ENCODE measurements around the gene RAB29.
A peak's percentile ranks its signal among the peaks of the same experiment; 100 is the strongest.

Gene RAB29

DNA sequence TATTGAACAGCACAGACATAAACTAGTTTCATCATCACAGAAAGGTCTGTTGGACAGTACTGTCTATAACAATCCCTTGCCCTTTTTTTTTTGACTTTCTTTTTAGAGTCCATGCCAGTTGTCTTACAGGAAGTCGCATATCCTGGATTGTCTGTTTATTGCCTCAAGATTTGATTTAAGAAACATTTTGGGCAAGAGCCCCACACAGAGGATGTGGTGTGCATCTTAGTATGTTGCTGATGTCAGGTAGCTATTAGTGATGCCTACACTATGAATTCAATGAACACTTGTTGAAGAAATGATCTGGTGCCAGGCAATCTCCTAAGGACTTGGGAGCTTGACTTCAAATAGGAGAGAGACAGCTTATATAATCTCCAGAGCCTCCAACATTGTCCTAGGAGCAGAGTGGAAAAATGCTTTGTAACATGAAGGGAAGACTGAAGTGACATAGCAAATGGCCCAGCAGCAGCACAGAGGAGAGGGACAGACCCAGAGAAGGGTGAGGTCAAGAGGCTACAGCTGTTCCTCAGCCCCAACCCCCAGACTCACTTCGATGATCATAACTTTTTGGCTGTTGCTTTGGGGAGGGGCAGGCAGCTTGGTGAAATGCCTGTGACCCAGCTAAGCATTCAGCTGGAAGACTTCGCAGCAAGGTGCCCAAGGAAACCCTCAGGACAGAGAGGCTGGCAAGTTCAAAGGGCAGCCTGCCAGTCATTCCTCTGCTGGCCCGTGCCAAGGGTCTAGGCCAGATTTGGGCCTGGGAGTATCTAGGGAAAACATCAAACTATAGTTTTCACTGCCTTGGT lies 7.5 kb upstream of the RAB29 start:
- Histone ChIP-seq H3K9ac (ENCODE audit: low read length in 2 of 2) (no peak overlapping the region), H3K9me3 (ENCODE audit: control insufficient read depth in 2 of 2, low read length in 2 of 2) (no peaks in the 10 kb centered on the region), H3K4me3 (ENCODE audit: low read length in 2 of 2) (no peak overlapping the region), H3K4me1 (ENCODE audit: control insufficient read depth, insufficient read depth, low read length) (peaks cover 8% of the 10 kb centered on the region), H3K27me3 (ENCODE audit: control insufficient read depth in 1 of 2, insufficient read depth in 2 of 2, low read length in 2 of 2) (no peaks in the 10 kb centered on the region), H3K36me3 (ENCODE audit: control insufficient read depth in 2 of 2, insufficient read depth in 2 of 2, low read length in 2 of 2) (no peaks in the 10 kb centered on the region), H3K27ac (ENCODE audit: low read length) (peak overlapping the region; percentile 53)

DNA sequence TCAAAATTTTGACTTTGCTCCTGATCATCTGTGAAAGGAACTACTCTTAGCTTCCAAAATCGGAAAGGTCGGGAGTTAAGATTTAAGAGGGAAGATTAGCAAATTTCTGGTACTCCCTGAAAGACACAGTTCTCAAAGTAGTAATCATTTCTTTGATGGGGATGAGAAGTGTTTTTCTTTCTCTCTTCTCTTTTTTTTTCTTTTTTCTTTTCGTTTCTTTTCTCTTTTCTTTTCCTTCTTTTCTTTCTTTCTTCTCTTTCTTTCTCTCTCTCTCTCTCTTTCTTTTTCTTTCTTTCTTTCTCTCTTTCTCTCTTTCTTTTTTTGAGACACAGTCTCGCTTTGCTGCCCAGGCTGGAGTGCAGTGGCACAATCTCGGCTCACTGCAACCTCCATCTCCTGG lies 5.1 kb upstream of the RAB29 start:
- H3K4me3 ChIP-seq (ENCODE audit: low read length in 2 of 2): no peak overlapping the region
- H3K36me3 ChIP-seq (ENCODE audit: control insufficient read depth in 2 of 2, insufficient read depth in 2 of 2, low read length in 2 of 2): no peaks in the 10 kb centered on the region
- H3K9ac ChIP-seq (ENCODE audit: low read length in 2 of 2): no peak overlapping the region
- H3K27me3 ChIP-seq (ENCODE audit: control insufficient read depth in 1 of 2, insufficient read depth in 2 of 2, low read length in 2 of 2): no peaks in the 10 kb centered on the region
- H3K9me3 ChIP-seq (ENCODE audit: control insufficient read depth in 2 of 2, low read length in 2 of 2): no peaks in the 10 kb centered on the region
- no peak overlapping the region for H3K27ac ChIP-seq (ENCODE audit: low read length)
- H3K4me1 ChIP-seq (ENCODE audit: control insufficient read depth, insufficient read depth, low read length): peaks cover 10% of the 10 kb centered on the region

DNA sequence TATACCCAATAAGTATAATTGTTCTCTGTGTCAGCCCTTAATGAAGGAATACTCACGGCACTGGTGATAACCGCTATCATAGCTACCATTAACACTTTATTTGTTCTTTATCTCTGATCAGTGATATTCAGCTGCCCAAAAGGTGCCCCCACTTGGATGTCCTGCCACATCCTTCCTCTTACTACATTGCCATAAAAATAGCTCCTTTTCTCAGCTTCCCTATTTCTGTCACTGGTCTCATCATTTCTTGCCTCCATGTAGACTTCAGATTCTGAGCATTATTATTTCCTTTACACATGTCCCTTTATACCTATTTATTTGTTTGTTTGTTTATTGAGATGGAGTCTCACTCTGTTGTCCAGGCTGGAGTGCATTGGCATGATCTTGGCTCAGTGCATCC lies 2.7 kb upstream of the RAB29 start:
- no peaks in the 10 kb centered on the region for H3K36me3 ChIP-seq (ENCODE audit: control insufficient read depth in 2 of 2, insufficient read depth in 2 of 2, low read length in 2 of 2)
- no peaks in the 10 kb centered on the region for H3K9me3 ChIP-seq (ENCODE audit: control insufficient read depth in 2 of 2, low read length in 2 of 2)
- no peak overlapping the region for H3K27ac ChIP-seq (ENCODE audit: low read length)
- peaks cover 6% of the 10 kb centered on the region for H3K4me1 ChIP-seq (ENCODE audit: control insufficient read depth, insufficient read depth, low read length)
- no peak overlapping the region for H3K4me3 ChIP-seq (ENCODE audit: low read length in 2 of 2)
- H3K27me3 ChIP-seq (ENCODE audit: control insufficient read depth in 1 of 2, insufficient read depth in 2 of 2, low read length in 2 of 2): no peaks in the 10 kb centered on the region
- H3K9ac ChIP-seq (ENCODE audit: low read length in 2 of 2): no peak overlapping the region

DNA sequence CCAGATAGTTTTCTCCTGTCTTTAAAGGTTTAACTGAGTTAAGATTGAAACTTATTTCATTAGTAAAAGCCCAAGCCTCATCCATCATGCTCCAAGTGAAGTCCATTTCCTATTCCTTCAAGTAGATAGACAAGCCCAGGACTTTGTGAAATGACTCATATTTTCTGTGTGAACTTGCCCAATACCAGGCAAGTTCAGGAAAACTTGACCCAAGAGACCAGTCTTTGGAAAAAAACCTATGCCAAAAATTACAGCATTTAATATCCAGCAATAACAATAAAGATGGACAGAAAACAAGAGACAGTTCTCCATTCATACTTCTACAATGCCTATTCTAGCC lies 405 bp upstream of the RAB29 start:
- Histone ChIP-seq H3K9ac (ENCODE audit: low read length in 2 of 2) (peak overlapping the region; percentile 64 to 75), H3K9me3 (ENCODE audit: control insufficient read depth in 2 of 2, low read length in 2 of 2) (no peaks in the 10 kb centered on the region), H3K27me3 (ENCODE audit: control insufficient read depth in 1 of 2, insufficient read depth in 2 of 2, low read length in 2 of 2) (no peaks in the 10 kb centered on the region), H3K27ac (ENCODE audit: low read length) (no peak overlapping the region), H3K36me3 (ENCODE audit: control insufficient read depth in 2 of 2, insufficient read depth in 2 of 2, low read length in 2 of 2) (no peaks in the 10 kb centered on the region), H3K4me3 (ENCODE audit: low read length in 2 of 2) (peak overlapping the region; percentile 93 to 96), H3K4me1 (ENCODE audit: control insufficient read depth, insufficient read depth, low read length) (peaks cover 6% of the 10 kb centered on the region)

GRCh38 chr1:205774198-205775014 lies 876 bp downstream of the RAB29 start:
- H3K27ac ChIP-seq (ENCODE audit: low read length): no peak overlapping the region
- H3K4me1 ChIP-seq (ENCODE audit: control insufficient read depth, insufficient read depth, low read length): peaks cover 15% of the 10 kb centered on the region
- peak overlapping the region; percentile 93 to 96 for H3K4me3 ChIP-seq (ENCODE audit: low read length in 2 of 2)
- peak overlapping the region; percentile 64 to 75 for H3K9ac ChIP-seq (ENCODE audit: low read length in 2 of 2)
- peaks cover 0 to 3% of the 10 kb centered on the region in 2 donors for H3K36me3 ChIP-seq (ENCODE audit: control insufficient read depth in 2 of 2, insufficient read depth in 2 of 2, low read length in 2 of 2)
- no peaks in the 10 kb centered on the region for H3K9me3 ChIP-seq (ENCODE audit: control insufficient read depth in 2 of 2, low read length in 2 of 2)
- H3K27me3 ChIP-seq (ENCODE audit: control insufficient read depth in 1 of 2, insufficient read depth in 2 of 2, low read length in 2 of 2): no peaks in the 10 kb centered on the region

DNA sequence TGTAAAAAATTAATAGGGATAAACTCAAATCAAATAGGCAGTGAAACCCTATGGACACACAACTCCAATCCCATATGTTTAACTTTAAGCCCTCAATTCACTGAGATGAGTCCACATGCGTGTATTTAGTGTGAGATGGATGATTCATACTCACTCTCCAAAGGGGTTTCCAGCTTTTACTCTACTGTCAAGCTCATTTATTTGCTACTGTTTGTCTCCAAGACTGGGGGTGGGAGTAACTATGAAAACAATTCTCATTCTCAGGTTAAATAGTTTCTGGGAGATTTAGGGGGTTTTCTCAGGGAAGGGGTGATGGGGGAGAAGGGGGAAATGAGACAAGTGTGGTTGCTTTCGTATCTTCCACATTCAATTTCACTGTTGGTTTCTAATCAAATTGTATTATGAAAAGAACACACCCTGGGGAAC lies 2.7 kb downstream of the RAB29 start:
- Histone ChIP-seq H3K9ac (ENCODE audit: low read length in 2 of 2) (no peak overlapping the region), H3K27ac (ENCODE audit: low read length) (no peak overlapping the region), H3K4me1 (ENCODE audit: control insufficient read depth, insufficient read depth, low read length) (peaks cover 16% of the 10 kb centered on the region), H3K27me3 (ENCODE audit: control insufficient read depth in 1 of 2, insufficient read depth in 2 of 2, low read length in 2 of 2) (no peaks in the 10 kb centered on the region), H3K36me3 (ENCODE audit: control insufficient read depth in 2 of 2, insufficient read depth in 2 of 2, low read length in 2 of 2) (peaks cover 0 to 3% of the 10 kb centered on the region in 2 donors), H3K9me3 (ENCODE audit: control insufficient read depth in 2 of 2, low read length in 2 of 2) (no peaks in the 10 kb centered on the region), H3K4me3 (ENCODE audit: low read length in 2 of 2) (no peak overlapping the region)

DNA sequence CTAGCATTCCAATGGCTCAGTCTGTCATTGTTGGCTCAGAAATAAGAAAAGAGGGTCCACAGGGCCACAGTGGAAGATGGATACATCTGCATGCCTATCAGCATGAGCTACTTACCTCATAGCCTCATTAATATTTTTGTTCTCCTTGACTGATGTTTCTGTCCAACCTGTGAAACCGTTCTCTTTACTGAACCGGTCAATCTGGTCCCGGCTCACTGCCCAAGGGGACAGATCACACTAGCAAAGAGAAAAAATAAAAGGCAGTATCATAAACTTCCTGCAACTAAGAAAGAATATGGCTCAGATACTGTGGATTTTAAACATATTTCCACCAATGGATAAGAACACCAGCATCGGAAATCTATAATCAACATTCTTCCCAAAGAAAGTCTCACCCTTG lies 4.7 kb downstream of the RAB29 start:
- Histone ChIP-seq H3K4me3 (ENCODE audit: low read length in 2 of 2) (no peak overlapping the region), H3K27ac (ENCODE audit: low read length) (no peak overlapping the region), H3K4me1 (ENCODE audit: control insufficient read depth, insufficient read depth, low read length) (peaks cover 16% of the 10 kb centered on the region)

DNA sequence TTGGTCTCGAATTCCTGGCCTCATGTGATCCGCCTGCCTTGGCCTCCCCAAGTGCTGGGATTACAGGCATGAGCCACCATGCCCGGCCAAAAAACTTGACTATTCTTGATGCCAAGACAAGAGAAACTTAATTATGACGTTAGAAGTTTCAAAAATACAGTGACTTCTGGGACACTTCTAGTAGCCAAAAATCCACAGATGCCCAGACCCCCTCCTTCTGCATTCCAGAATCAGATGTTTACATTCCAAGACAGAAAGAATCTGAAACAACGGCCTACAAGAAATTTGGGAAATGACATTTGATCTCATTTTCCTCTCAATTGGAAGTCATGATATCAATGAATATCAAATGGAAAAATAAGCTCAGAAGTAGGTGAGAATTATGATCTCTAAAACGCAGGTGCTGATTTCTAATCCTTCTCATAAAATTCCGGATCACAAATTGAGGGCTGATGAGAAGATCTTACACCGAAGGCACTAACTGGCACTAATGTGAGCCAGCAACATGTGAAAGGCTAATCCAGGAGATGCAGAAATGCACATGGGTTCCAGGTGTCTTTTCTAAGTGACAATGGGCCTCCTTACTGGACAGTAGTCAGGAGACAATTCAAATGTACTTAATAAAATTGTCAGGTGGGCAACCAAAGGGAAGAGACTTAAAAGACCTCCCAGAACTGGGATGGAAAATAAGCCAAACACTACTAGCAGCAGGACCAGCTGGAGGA lies 5.5 kb downstream of the RAB29 start:
- Histone ChIP-seq H3K36me3 (ENCODE audit: control insufficient read depth in 2 of 2, insufficient read depth in 2 of 2, low read length in 2 of 2) (peaks cover 0 to 3% of the 10 kb centered on the region in 2 donors), H3K9ac (ENCODE audit: low read length in 2 of 2) (no peak overlapping the region), H3K4me3 (ENCODE audit: low read length in 2 of 2) (no peak overlapping the region), H3K27me3 (ENCODE audit: control insufficient read depth in 1 of 2, insufficient read depth in 2 of 2, low read length in 2 of 2) (no peaks in the 10 kb centered on the region), H3K4me1 (ENCODE audit: control insufficient read depth, insufficient read depth, low read length) (peaks cover 14% of the 10 kb centered on the region), H3K9me3 (ENCODE audit: control insufficient read depth in 2 of 2, low read length in 2 of 2) (no peaks in the 10 kb centered on the region), H3K27ac (ENCODE audit: low read length) (no peak overlapping the region)

More for the DNA sequence above, 4.7 kb downstream of the RAB29 start:
- Histone ChIP-seq H3K9me3 (ENCODE audit: control insufficient read depth in 2 of 2, low read length in 2 of 2) (no peaks in the 10 kb centered on the region), H3K27me3 (ENCODE audit: control insufficient read depth in 1 of 2, insufficient read depth in 2 of 2, low read length in 2 of 2) (no peaks in the 10 kb centered on the region), H3K9ac (ENCODE audit: low read length in 2 of 2) (no peak overlapping the region), H3K36me3 (ENCODE audit: control insufficient read depth in 2 of 2, insufficient read depth in 2 of 2, low read length in 2 of 2) (peaks cover 0 to 3% of the 10 kb centered on the region in 2 donors)

- no peaks in the 10 kb centered on the region for H3K9me3 ChIP-seq (ENCODE audit: control insufficient read depth in 2 of 2, low read length in 2 of 2)
- H3K36me3 ChIP-seq (ENCODE audit: control insufficient read depth in 2 of 2, insufficient read depth in 2 of 2, low read length in 2 of 2): peaks cover 0 to 3% of the 10 kb centered on the region in 2 donors
- H3K27me3 ChIP-seq (ENCODE audit: control insufficient read depth in 1 of 2, insufficient read depth in 2 of 2, low read length in 2 of 2): no peaks in the 10 kb centered on the region
- no peak overlapping the region for H3K27ac ChIP-seq (ENCODE audit: low read length)
- peaks cover 9% of the 10 kb centered on the region for H3K4me1 ChIP-seq (ENCODE audit: control insufficient read depth, insufficient read depth, low read length)
- no peak overlapping the region for H3K9ac ChIP-seq (ENCODE audit: low read length in 2 of 2)
- H3K4me3 ChIP-seq (ENCODE audit: low read length in 2 of 2): no peak overlapping the region
Observed at GRCh38 chr1:205767248-205767647, 8.0 kb downstream of the RAB29 start.

DNA sequence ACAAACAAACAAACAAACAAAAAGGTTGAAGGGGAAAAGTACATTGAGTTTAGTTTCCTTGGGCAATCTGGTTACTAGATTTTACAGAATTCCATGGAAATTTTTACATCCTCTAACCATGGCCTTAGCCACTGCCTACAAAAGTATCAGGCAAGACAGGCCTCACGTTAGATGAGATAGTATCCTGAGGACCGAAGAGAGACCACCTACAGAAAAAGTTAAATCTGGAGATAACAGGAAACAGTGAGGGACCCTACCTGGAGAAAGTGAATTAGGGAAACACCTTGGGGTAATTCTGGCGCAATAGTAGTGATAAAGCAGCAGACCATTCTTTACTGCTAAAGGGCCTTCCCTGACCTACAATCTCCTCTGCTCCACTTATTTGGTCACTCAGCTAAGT lies 8.7 kb downstream of the RAB29 start:
- Histone ChIP-seq H3K4me1 (ENCODE audit: control insufficient read depth, insufficient read depth, low read length) (peaks cover 9% of the 10 kb centered on the region), H3K27ac (ENCODE audit: low read length) (no peak overlapping the region), H3K4me3 (ENCODE audit: low read length in 2 of 2) (no peak overlapping the region), H3K36me3 (ENCODE audit: control insufficient read depth in 2 of 2, insufficient read depth in 2 of 2, low read length in 2 of 2) (peaks cover 0 to 3% of the 10 kb centered on the region in 2 donors), H3K9me3 (ENCODE audit: control insufficient read depth in 2 of 2, low read length in 2 of 2) (no peaks in the 10 kb centered on the region), H3K9ac (ENCODE audit: low read length in 2 of 2) (no peak overlapping the region), H3K27me3 (ENCODE audit: control insufficient read depth in 1 of 2, insufficient read depth in 2 of 2, low read length in 2 of 2) (no peaks in the 10 kb centered on the region)

Data from stomach smooth muscle (tissue), 2 donors.